Thymus (tissue), 14 donors: ENCODE measurements around the gene HACE1. TPM values are rescaled to one million over a fixed set of nuclear protein-coding genes. Genes with fewer than 3 reads are reported as not detected.
"Not testable (repeated sequence)": the region's sequence is repeated elsewhere in the genome, so short reads cannot be mapped to it uniquely, and the experiment has no call there.

Experiments
- DNase-seq, 9 donors: peaks; one replicate each; pipeline ENCODE4 v3.0.0-alpha.2; 2013; ENCODE audit warnings: low spot score in 9 of 9, low read depth in 6 of 9, missing footprints in 1 of 9
- H3K27ac ChIP-seq, 2 donors: one replicate each; pipeline ENCODE4 v1.5.1; 2013; ENCODE audit warnings: control low read depth in 1 of 2, low read depth in 1 of 2, low read length in 1 of 2, mild to moderate bottlenecking in 1 of 2, moderate library complexity in 1 of 2
- H3K27me3 ChIP-seq, 2 donors: one replicate each; pipeline ENCODE4 v1.5.1; 2013; ENCODE audit warnings: low read length in 1 of 2; ENCODE audit not compliant: control insufficient read depth in 2 of 2, insufficient read depth in 1 of 2
- H3K36me3 ChIP-seq, 2 donors: one replicate each; pipeline ENCODE4 v1.5.1; 2013; ENCODE audit warnings: low read length in 1 of 2, mild to moderate bottlenecking in 1 of 2, moderate library complexity in 1 of 2; ENCODE audit not compliant: control insufficient read depth in 2 of 2, insufficient read depth in 2 of 2
- H3K4me1 ChIP-seq, 2 donors: one replicate each; pipeline ENCODE4 v1.5.1; 2013; ENCODE audit warnings: low read length in 2 of 2; ENCODE audit not compliant: control insufficient read depth in 2 of 2, insufficient read depth in 2 of 2
- H3K4me3 ChIP-seq, 2 donors: one replicate each; pipeline ENCODE4 v1.5.1; 2013; ENCODE audit warnings: low read length in 2 of 2, control low read depth in 1 of 2, mild to moderate bottlenecking in 1 of 2
- H3K9me3 ChIP-seq, 2 donors: one replicate each; pipeline ENCODE4 v1.5.1; 2013; ENCODE audit warnings: low read length in 1 of 2, mild to moderate bottlenecking in 1 of 2; ENCODE audit not compliant: control insufficient read depth in 2 of 2, insufficient read depth in 1 of 2
- WGBS: extraction: QIAGEN DNeasy Blood & Tissue Kit; methylation state at CpG from one replicate; pipeline ENCODE4 v1.1.7; 2013; 5-methylcytosine and 5-hydroxymethylcytosine counted together
- long read RNA-seq, 10 donors: transcript quantifications; one replicate each; lab custom pipeline, GENCODE V29; 2026
- polyA plus RNA-seq: library from polyadenylated mRNA; stranded (reverse); fragments of 200-250 nt; gene quantifications from one replicate; pipeline ENCODE4 v1.2.3, GENCODE V29; 2013
- total RNA-seq: library from RNA; stranded (reverse); fragments of 120-200 nt; gene quantifications from one replicate; pipeline ENCODE4 v1.2.4, GENCODE V29; 2013
- donor health status: healthy.

HACE1 gene
- total RNA-seq: 9.9 TPM
- 17.3 TPM for polyA plus RNA-seq
- long read RNA-seq, donor 1, full-length matches to known transcripts: 1 of 1 reads
- long read RNA-seq, donor 1, partial matches to known transcripts: 0 of 1 reads
- long read RNA-seq, donor 1, other reads (novel, unspliced or antisense): 0 of 1 reads
- long read RNA-seq, donor 2: 0 reads
- long read RNA-seq, donor 3, partial matches to known transcripts: 0 of 1 reads
- long read RNA-seq, donor 3, other reads (novel, unspliced or antisense): 0 of 1 reads
- long read RNA-seq, donor 4: 0 reads
- long read RNA-seq, donor 5, full-length matches to known transcripts: 4 of 4 reads
- long read RNA-seq, donor 5, partial matches to known transcripts: 0 of 4 reads
- long read RNA-seq, donor 5, other reads (novel, unspliced or antisense): 0 of 4 reads
- long read RNA-seq, donor 6, full-length matches to known transcripts: 3 of 3 reads
- long read RNA-seq, donor 6, partial matches to known transcripts: 0 of 3 reads
- long read RNA-seq, donor 6, other reads (novel, unspliced or antisense): 0 of 3 reads
- long read RNA-seq, donor 7, full-length matches to known transcripts: 2 of 2 reads
- long read RNA-seq, donor 7, partial matches to known transcripts: 0 of 2 reads
- long read RNA-seq, donor 7, other reads (novel, unspliced or antisense): 0 of 2 reads
- long read RNA-seq, donor 8: 0 reads
- long read RNA-seq, donor 9, full-length matches to known transcripts: 1 of 1 reads
- long read RNA-seq, donor 9, partial matches to known transcripts: 0 of 1 reads
- long read RNA-seq, donor 9, other reads (novel, unspliced or antisense): 0 of 1 reads
- long read RNA-seq, donor 10, full-length matches to known transcripts: 1 of 1 reads
- long read RNA-seq, donor 10, partial matches to known transcripts: 0 of 1 reads
- long read RNA-seq, donor 10, other reads (novel, unspliced or antisense): 0 of 1 reads

GRCh38 chr6:104859225-104860146, at the start of gene HACE1:
Gene HACE1, minus strand, starts transcription at chr6:104859919. Its CDS starts 277 bp downstream, at chr6:104859642.
- Histone ChIP-seq H3K27ac (peak within 1 kb of the TSS; percentile 8 to 80), H3K36me3 (no peaks in the 10 kb centered on the region)

GRCh38 chr6:104908888-104909525, 49.3 kb upstream of the HACE1 start:
- H3K27ac ChIP-seq: no peak overlapping the region
- no peaks in the 10 kb centered on the region for H3K36me3 ChIP-seq
- no peaks in the 10 kb centered on the region for H3K27me3 ChIP-seq
- H3K9me3 ChIP-seq: no peaks in the 10 kb centered on the region
- H3K4me1 ChIP-seq: no peaks in the 10 kb centered on the region
- H3K4me3 ChIP-seq: no peak overlapping the region
- DNase-seq: no peak
- WGBS: 90% methylated on average over 2 of the region's 2 CpGs

More at GRCh38 chr6:104859225-104860146, at the start of gene HACE1:
- WGBS: under 1% methylated on average over 89 of the region's 89 CpGs
- peak; percentile 70 to 94 (median 85) for DNase-seq
- Histone ChIP-seq H3K4me1 (peaks cover 0 to 4% of the 10 kb centered on the region in 2 donors), H3K27me3 (no peaks in the 10 kb centered on the region), H3K4me3 (peak within 1 kb of the TSS; percentile 64 to 91), H3K9me3 (no peaks in the 10 kb centered on the region)

- 94% methylated on average over 6 of the region's 6 CpGs for WGBS
These were observed 48.5 kb upstream of the HACE1 start for GRCh38 chr6:104908031-104908887.

GRCh38 chr6:104898893-104899292, 39.2 kb upstream of the HACE1 start:
- H3K27me3 ChIP-seq, H3K4me3 ChIP-seq, H3K27ac ChIP-seq, H3K9me3 ChIP-seq, H3K36me3 ChIP-seq, H3K4me1 ChIP-seq, DNase-seq: not testable (repeated sequence)
- WGBS: 93% methylated on average over 7 of the region's 7 CpGs

More at GRCh38 chr6:104908031-104908887, 48.5 kb upstream of the HACE1 start:
- Histone ChIP-seq H3K4me3 (no peak overlapping the region), H3K27me3 (no peaks in the 10 kb centered on the region), H3K9me3 (no peaks in the 10 kb centered on the region), H3K36me3 (no peaks in the 10 kb centered on the region), H3K27ac (no peak overlapping the region), H3K4me1 (no peaks in the 10 kb centered on the region)
- no peak for DNase-seq

- H3K27ac ChIP-seq: no peak overlapping the region
- no peaks in the 10 kb centered on the region for H3K9me3 ChIP-seq
- no peak for DNase-seq
- H3K4me3 ChIP-seq: no peak overlapping the region
- H3K4me1 ChIP-seq: no peaks in the 10 kb centered on the region
- no peaks in the 10 kb centered on the region for H3K27me3 ChIP-seq
- WGBS: 75% methylated on average over 5 of the region's 5 CpGs
- no peaks in the 10 kb centered on the region for H3K36me3 ChIP-seq
These were observed 37.2 kb upstream of the HACE1 start for GRCh38 chr6:104896914-104897313.

- Histone ChIP-seq H3K27me3 (peaks cover 0 to 4% of the 10 kb centered on the region in 2 donors), H3K4me1 (no peaks in the 10 kb centered on the region), H3K9me3 (peaks cover 0 to 6% of the 10 kb centered on the region in 2 donors), H3K27ac (no peak overlapping the region), H3K4me3 (no peak overlapping the region), H3K36me3 (no peaks in the 10 kb centered on the region)
- WGBS: 88% methylated on average over 3 of the region's 3 CpGs
- DNase-seq: no peak
These were observed 28.3 kb upstream of the HACE1 start for GRCh38 chr6:104888066-104888465.

GRCh38 chr6:104887350-104887749, 27.6 kb upstream of the HACE1 start:
- peaks cover 0 to 4% of the 10 kb centered on the region in 2 donors for H3K27me3 ChIP-seq
- H3K36me3 ChIP-seq: no peaks in the 10 kb centered on the region
- 80% methylated on average over 7 of the region's 7 CpGs for WGBS
- no peak overlapping the region for H3K27ac ChIP-seq
- H3K9me3 ChIP-seq: peaks cover 0 to 6% of the 10 kb centered on the region in 2 donors
- H3K4me1 ChIP-seq: no peaks in the 10 kb centered on the region
- peak; percentile 3 to 71 (median 41) for DNase-seq
- H3K4me3 ChIP-seq: no peak overlapping the region
